ENCODE results near the gene PLXNB3.

Gene PLXNB3

GRCh38 chrX:153779891-153780677 lies 16.0 kb downstream of the PLXNB3 start:
- TF ChIP-seq MAX (IDR thresholded peaks at IDR 0.05; ENCODE audit: low read depth, low read length) (no peak), POLR2A (IDR thresholded peaks at IDR 0.05; ENCODE audit: extremely low read depth, insufficient read length) (no peak), MYC (IDR thresholded peaks at IDR 0.05; ENCODE audit: low read depth, low read length) (no peak), CTCF (IDR thresholded peaks at IDR 0.05; ENCODE audit: low read depth, low read length) (no peak)
- DNase-seq (ENCODE audit: low read depth), result peak; percentile 76
- H3K4me3 ChIP-seq (ENCODE audit: low read depth, low read length), result no peak overlapping the region

GRCh38 chrX:153780678-153781427 lies 16.8 kb downstream of the PLXNB3 start, which contains the start of gene SRPK3:
Gene SRPK3, plus strand, starts transcription at chrX:153781041. Its CDS starts 46 bp downstream, at chrX:153781087.
- no peak within 1 kb of the TSS for H3K4me3 ChIP-seq (ENCODE audit: low read depth, low read length)
- peak; percentile 56 for DNase-seq (ENCODE audit: low read depth)

GRCh38 chrX:153781428-153782047 lies 17.5 kb downstream of the PLXNB3 start:
- DNase-seq (ENCODE audit: low read depth), result no peak
- H3K4me3 ChIP-seq (ENCODE audit: low read depth, low read length), result no peak overlapping the region
- TF ChIP-seq MAX (IDR thresholded peaks at IDR 0.05; ENCODE audit: low read depth, low read length), result no peak
- no peak for TF ChIP-seq MYC (IDR thresholded peaks at IDR 0.05; ENCODE audit: low read depth, low read length)
- TF ChIP-seq CTCF (IDR thresholded peaks at IDR 0.05; ENCODE audit: low read depth, low read length), result no peak
- no peak for TF ChIP-seq POLR2A (IDR thresholded peaks at IDR 0.05; ENCODE audit: extremely low read depth, insufficient read length)

More at GRCh38 chrX:153780678-153781427, 16.8 kb downstream of the PLXNB3 start, which contains the start of gene SRPK3:
- TF ChIP-seq MAX (IDR thresholded peaks at IDR 0.05; ENCODE audit: low read depth, low read length), result no peak
- no peak for TF ChIP-seq POLR2A (IDR thresholded peaks at IDR 0.05; ENCODE audit: extremely low read depth, insufficient read length)
- no peak for TF ChIP-seq MYC (IDR thresholded peaks at IDR 0.05; ENCODE audit: low read depth, low read length)
- TF ChIP-seq CTCF (IDR thresholded peaks at IDR 0.05; ENCODE audit: low read depth, low read length), result no peak

- no peak overlapping the region for H3K4me3 ChIP-seq (ENCODE audit: low read depth, low read length)
- DNase-seq (ENCODE audit: low read depth), result peak; percentile 45
Measured at GRCh38 chrX:153782313-153782712, 18.3 kb downstream of the PLXNB3 start.

More at GRCh38 chrX:153782313-153782712, 18.3 kb downstream of the PLXNB3 start:
- no peak for TF ChIP-seq MYC (IDR thresholded peaks at IDR 0.05; ENCODE audit: low read depth, low read length)
- no peak for TF ChIP-seq CTCF (IDR thresholded peaks at IDR 0.05; ENCODE audit: low read depth, low read length)
- no peak for TF ChIP-seq MAX (IDR thresholded peaks at IDR 0.05; ENCODE audit: low read depth, low read length)
- no peak for TF ChIP-seq POLR2A (IDR thresholded peaks at IDR 0.05; ENCODE audit: extremely low read depth, insufficient read length)
